ENCODE measurements around the gene ZNF365.
"Not testable (repeated sequence)": the region's sequence is repeated elsewhere in the genome, so short reads cannot be mapped to it uniquely, and the experiment has no call there.

ZNF365 gene

DNA sequence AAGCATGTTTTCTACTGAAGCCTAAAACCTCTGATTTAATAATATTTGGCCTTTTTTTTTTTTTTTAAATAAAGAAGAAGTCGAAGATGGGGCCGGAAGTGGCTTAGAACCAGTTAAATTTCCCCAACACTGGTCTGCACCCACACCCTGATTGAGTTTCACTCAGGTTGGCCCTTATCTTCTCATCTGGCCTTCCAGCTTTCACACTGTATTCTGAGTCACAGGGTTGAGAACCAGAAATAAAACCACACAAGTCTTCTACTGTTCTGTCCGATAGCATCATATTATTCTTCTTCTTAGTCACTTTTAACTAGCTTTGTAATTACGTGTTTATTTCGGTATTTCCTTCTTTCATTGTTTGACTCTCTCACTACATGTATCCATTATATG lies 9.9 kb downstream of the ZNF365 start:
- no peak for DNase-seq (ENCODE audit: low spot score in 2 of 2)
- no peaks in the 10 kb centered on the region for H3K36me3 ChIP-seq (replicated peaks)
- in situ Hi-C loops (cut with MboI; ENCODE audit: low sequenced_read_pairs): no loop called here
- no peak overlapping the region for H3K4me3 ChIP-seq
- H3K4me1 ChIP-seq: peaks cover 12% of the 10 kb centered on the region
- H3K9me3 ChIP-seq: no peaks in the 10 kb centered on the region
- no peaks in the 10 kb centered on the region; the same call in 1 of the 2 replicates for H3K27me3 ChIP-seq (ENCODE audit: low read depth)

DNA sequence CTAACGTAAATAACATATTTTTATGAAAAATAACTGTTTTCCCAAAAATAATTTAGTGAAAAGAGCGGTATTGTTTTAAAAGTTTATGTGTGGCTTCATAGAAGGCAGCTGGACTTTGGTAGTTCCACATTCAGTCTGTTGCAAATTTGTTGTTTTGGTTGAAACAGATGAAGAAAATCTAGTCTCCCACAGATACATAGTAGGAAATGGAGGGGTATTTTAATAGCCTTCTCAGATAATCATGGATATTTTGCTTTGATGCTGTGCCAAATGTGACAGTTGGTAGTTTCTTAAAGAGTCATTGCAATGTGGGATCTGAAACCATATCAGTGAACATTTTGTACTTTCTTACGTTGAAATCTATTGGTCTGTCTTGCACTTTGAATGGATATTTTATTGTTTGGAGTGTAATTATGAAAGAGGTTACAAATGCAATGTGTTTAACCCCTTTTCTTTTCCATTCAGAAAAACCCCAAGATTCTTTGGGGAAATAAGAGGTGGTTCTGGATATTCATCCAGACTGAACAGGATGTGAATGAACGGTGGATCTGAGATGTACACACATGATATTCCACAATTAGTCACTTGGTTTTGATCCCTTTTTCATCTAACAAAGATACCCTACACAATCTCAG lies 10.4 kb downstream of the ZNF365 start:
- in situ Hi-C loops (cut with MboI; ENCODE audit: low sequenced_read_pairs): no loop called here
- H3K4me1 ChIP-seq: peaks cover 8% of the 10 kb centered on the region
- no peak for DNase-seq (ENCODE audit: low spot score in 2 of 2)

DNA sequence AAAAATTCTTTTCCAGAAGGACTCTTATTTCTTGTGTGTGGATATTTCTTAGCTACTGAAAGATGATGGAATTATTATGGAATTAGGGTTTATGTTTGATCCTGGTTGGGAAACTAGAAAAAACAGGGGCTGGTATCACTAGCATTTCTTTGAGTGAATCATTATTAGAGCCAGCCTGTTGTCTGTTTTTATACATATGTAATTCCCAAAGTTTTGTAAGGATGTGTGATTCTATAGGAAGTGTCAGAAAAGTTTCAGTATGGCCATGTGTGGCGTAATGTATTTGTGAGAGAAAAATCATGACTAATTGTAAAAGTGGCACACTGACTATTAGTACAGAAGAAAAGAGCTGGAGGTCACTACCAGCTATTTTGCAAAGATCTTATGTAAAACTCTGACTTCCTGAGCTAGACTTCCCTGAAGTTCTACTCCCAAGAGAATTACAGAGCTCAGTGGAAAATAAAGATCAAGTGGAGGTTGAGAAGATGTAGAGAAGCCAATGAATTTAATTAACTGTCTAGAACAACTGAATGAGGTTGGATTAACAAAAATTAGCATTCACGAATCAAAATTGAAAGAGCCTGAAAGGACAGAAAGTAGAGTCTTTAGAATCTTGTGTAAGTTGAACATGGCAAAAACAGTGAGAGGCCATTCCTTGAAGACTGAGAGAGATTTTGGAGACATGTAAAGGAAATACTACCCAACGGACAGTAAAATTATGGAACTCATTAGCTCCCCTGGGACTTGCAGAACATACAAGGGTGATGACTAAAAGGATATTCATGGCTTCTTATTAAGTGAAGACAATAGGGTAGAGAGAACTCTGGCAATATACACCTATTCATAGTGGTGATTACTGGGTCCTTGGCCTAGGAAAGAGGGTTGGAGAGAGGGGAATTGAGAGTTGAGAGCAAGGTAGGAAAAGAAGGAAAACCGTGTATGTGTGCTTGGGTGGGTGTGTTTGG lies 12.5 kb downstream of the ZNF365 start:
- H3K36me3 ChIP-seq (replicated peaks): no peaks in the 10 kb centered on the region
- no peaks in the 10 kb centered on the region for H3K9me3 ChIP-seq
- in situ Hi-C loops (cut with MboI; ENCODE audit: low sequenced_read_pairs): no loop called here
- no peaks in the 10 kb centered on the region; the same call in 1 of the 2 replicates for H3K27me3 ChIP-seq (ENCODE audit: low read depth)
- DNase-seq (ENCODE audit: low spot score in 2 of 2): no peak
- H3K4me1 ChIP-seq: no peaks in the 10 kb centered on the region
- no peak overlapping the region for H3K4me3 ChIP-seq

More for the DNA sequence above, 10.4 kb downstream of the ZNF365 start:
- Histone ChIP-seq H3K27me3 (ENCODE audit: low read depth) (no peaks in the 10 kb centered on the region; the same call in 1 of the 2 replicates), H3K9me3 (no peaks in the 10 kb centered on the region), H3K36me3 (replicated peaks) (no peaks in the 10 kb centered on the region), H3K4me3 (no peak overlapping the region)

DNA sequence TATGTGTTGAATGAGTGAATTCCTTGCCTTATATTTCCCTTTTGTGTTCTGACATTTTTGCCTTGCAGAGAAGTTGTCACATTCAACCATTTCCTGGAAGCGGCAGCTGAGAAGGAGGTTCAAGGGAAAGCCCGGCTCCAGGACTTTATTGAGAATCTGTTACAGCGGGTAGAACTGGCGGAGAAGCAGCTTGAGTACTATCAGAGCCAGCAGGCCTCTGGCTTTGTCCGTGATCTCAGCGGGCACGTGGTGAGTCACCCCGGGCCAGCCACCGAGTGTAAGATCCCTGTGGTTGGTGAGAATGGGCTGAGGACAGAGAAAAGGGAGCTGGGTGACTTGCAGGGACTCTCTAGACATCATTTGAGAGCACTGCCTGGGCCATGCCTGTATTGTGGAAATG lies 14.2 kb downstream of the ZNF365 start:
- in situ Hi-C loops (cut with MboI; ENCODE audit: low sequenced_read_pairs): no loop called here
- DNase-seq (ENCODE audit: low spot score in 2 of 2): no peak
- Histone ChIP-seq H3K36me3 (replicated peaks) (no peaks in the 10 kb centered on the region), H3K27me3 (ENCODE audit: low read depth) (no peaks in the 10 kb centered on the region; the same call in 1 of the 2 replicates), H3K9me3 (no peaks in the 10 kb centered on the region), H3K4me3 (no peak overlapping the region), H3K4me1 (no peaks in the 10 kb centered on the region)

DNA sequence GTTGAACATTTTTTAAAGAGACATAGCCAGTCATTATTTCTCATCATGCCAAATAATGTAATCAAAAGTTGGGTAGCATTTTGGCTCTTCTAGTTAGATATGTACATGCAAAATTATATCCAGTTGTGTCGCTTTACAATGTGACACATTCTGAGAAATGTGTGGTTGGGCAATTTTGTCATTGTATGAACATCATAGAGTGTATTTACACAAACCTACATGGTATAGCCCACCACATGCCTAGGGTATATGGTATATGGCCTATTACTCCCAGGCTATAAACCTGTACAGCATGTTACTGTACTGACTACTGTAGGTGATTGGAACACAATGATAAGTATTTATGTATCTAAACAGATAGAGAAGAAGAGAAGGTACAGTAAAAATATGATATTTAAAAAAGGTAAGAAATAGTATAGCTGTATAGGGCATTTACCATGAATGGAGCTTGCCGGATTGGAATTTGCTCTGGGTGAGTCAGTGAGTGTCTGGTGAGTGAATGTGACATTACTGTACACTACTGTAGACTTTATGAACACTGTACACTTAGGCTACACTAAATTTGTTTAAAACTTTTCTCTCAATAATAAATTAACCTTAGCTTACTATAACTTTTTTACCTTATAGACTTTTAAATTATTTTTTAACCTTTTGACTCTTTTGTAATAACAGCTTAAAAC lies 16.5 kb downstream of the ZNF365 start:
- DNase-seq (ENCODE audit: low spot score in 2 of 2): no peak

DNA sequence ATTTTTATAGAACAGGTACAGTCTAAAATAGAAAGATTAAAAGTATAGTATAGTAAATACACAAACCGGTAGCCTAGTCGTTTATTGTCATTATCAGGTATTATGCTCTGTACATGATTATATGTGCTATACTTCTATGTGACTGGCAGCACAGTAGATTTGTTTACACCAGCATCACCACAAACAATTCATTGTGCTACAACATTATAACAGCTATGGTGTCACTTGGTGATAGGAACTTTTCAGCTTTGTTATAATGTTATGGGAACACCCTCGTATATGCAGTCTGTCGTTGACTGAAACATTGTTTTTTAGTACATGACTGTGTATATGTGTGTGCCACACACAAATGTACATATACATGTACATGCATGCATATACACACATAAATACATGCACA lies 19.1 kb downstream of the ZNF365 start:
- H3K4me1 ChIP-seq: no peaks in the 10 kb centered on the region
- H3K9me3 ChIP-seq: no peaks in the 10 kb centered on the region
- DNase-seq (ENCODE audit: low spot score in 2 of 2): no peak
- in situ Hi-C loops (cut with MboI; ENCODE audit: low sequenced_read_pairs): no loop called here
- H3K4me3 ChIP-seq: no peak overlapping the region
- H3K36me3 ChIP-seq (replicated peaks): no peaks in the 10 kb centered on the region
- no peaks in the 10 kb centered on the region for H3K27me3 ChIP-seq (ENCODE audit: low read depth)

More for the DNA sequence above, 16.5 kb downstream of the ZNF365 start:
- Histone ChIP-seq H3K36me3 (replicated peaks) (no peaks in the 10 kb centered on the region), H3K9me3 (no peaks in the 10 kb centered on the region), H3K4me3 (no peak overlapping the region), H3K4me1 (no peaks in the 10 kb centered on the region), H3K27me3 (ENCODE audit: low read depth) (no peaks in the 10 kb centered on the region)
- in situ Hi-C loops (cut with MboI; ENCODE audit: low sequenced_read_pairs): no loop called here

DNA sequence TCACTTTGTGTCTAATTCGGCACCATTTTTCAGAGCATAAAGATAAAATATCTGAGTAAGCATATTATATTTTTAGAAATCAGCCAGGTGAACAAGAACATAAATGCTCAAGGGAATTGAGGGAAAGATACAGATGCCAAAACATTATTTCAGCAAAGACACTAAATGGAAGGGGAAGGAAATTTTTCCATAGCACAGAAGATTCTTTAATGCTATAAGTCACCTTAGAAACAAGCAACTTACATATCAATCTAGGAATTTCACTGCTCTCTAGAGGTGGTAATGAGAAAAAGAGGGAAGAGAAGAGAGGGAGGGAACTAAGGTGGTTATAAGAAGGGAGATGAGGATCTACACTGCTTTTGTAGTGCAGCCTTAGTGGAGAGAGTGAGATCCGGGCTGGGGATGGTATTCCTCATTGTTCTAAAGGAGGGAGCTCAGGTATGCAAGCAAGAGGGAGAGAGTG lies 20.4 kb downstream of the ZNF365 start:
- H3K4me1 ChIP-seq: no peaks in the 10 kb centered on the region
- H3K4me3 ChIP-seq: no peak overlapping the region
- no peaks in the 10 kb centered on the region for H3K36me3 ChIP-seq (replicated peaks)
- H3K27me3 ChIP-seq (ENCODE audit: low read depth): no peaks in the 10 kb centered on the region
- H3K9me3 ChIP-seq: no peaks in the 10 kb centered on the region
- in situ Hi-C loops (cut with MboI; ENCODE audit: low sequenced_read_pairs): no loop called here
- no peak for DNase-seq (ENCODE audit: low spot score in 2 of 2)

DNA sequence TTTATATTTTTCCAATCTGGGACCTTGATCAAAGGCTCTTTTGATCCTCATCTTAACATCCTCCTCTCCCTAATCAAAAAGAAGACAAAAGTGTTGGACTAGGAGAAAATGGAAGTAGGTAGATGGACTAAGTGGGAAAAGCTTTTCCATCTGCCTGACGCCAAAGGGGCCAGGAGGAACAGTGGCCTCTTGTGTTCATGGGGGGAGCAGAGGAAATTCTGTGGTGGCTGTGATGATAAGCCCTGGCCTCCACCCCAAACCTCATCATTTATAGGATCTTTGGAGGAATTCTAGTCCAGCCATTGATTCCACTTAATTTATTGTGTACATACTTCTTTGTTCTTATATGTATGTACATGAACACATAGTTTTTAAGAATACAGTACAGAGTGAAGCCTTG lies 21.7 kb downstream of the ZNF365 start:
- Histone ChIP-seq H3K4me1 (no peaks in the 10 kb centered on the region), H3K27me3 (ENCODE audit: low read depth) (no peaks in the 10 kb centered on the region), H3K9me3 (no peaks in the 10 kb centered on the region), H3K4me3 (no peak overlapping the region), H3K36me3 (replicated peaks) (no peaks in the 10 kb centered on the region)
- no peak for DNase-seq (ENCODE audit: low spot score in 2 of 2)
- in situ Hi-C loops (cut with MboI; ENCODE audit: low sequenced_read_pairs): no loop called here

DNA sequence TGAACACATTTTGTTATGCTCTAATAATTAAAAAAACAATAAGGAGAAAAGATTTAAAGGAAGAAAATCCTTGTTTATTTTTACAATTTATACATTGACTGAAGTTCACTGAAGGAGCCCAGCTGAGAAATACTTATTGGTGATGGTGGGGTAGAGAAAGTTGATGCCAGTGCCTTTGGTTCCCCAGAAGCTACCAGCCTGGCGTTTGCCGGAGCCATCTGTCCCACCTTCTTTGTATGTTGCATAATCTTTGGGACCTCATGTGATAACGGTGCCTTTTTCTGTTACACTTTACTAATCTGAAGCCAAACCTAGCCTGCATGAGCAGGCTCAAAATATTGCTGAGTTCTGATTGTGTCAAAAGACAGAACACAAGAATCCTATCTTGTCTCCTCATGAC lies 22.7 kb downstream of the ZNF365 start:
- in situ Hi-C loops (cut with MboI; ENCODE audit: low sequenced_read_pairs): no loop called here

DNA sequence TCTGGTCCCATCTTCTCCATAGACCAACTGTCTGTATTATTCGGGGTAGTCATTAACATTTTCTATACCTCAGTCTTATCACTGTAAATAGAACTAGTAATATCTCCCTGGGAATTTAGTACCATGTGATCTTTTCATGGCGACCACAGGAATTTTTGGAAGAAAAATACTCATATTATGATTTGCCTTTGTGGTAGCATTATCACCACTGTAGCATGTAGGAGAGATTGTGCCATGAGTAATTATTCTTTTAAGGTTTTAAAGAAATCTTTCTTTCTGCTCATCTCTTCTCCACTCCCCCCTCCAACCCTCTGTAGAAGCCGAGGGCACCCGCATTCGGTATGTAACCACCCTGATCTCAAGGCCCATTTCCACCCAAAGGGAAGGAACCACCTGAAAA lies 25.0 kb downstream of the ZNF365 start:
- Histone ChIP-seq H3K4me3 (no peak overlapping the region), H3K9me3 (no peaks in the 10 kb centered on the region), H3K4me1 (no peaks in the 10 kb centered on the region), H3K36me3 (replicated peaks) (no peaks in the 10 kb centered on the region), H3K27me3 (ENCODE audit: low read depth) (no peaks in the 10 kb centered on the region)
- no peak for DNase-seq (ENCODE audit: low spot score in 2 of 2)
- in situ Hi-C loops (cut with MboI; ENCODE audit: low sequenced_read_pairs): no loop called here

More for the DNA sequence above, 22.7 kb downstream of the ZNF365 start:
- no peak for DNase-seq (ENCODE audit: low spot score in 2 of 2)
- no peaks in the 10 kb centered on the region for H3K36me3 ChIP-seq (replicated peaks)
- no peaks in the 10 kb centered on the region for H3K9me3 ChIP-seq
- no peaks in the 10 kb centered on the region for H3K27me3 ChIP-seq (ENCODE audit: low read depth)
- no peaks in the 10 kb centered on the region for H3K4me1 ChIP-seq
- no peak overlapping the region for H3K4me3 ChIP-seq

DNA sequence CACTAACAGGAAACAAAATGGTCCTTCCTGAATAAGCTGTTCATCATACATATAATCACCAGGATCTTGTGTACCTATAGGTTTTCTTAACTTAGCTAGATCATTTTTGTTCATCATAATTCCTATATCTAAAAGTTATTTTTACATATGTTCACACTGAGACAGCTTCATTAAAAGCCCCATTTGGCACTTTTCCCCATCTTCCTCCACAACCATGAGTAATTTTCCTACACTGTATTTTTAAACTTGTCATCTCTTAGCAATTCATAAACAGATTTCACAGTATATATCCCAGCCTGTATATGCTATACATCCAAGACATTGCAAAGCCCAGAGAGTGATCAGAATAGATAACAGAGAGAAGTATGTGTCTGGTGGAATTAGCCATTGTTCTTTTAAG lies 28.3 kb downstream of the ZNF365 start:
- no peaks in the 10 kb centered on the region for H3K36me3 ChIP-seq (replicated peaks)
- in situ Hi-C loops (cut with MboI; ENCODE audit: low sequenced_read_pairs): no loop called here
- no peak overlapping the region for H3K4me3 ChIP-seq
- no peaks in the 10 kb centered on the region for H3K9me3 ChIP-seq
- H3K4me1 ChIP-seq: no peaks in the 10 kb centered on the region
- no peak for DNase-seq (ENCODE audit: low spot score in 2 of 2)
- H3K27me3 ChIP-seq (ENCODE audit: low read depth): no peaks in the 10 kb centered on the region

DNA sequence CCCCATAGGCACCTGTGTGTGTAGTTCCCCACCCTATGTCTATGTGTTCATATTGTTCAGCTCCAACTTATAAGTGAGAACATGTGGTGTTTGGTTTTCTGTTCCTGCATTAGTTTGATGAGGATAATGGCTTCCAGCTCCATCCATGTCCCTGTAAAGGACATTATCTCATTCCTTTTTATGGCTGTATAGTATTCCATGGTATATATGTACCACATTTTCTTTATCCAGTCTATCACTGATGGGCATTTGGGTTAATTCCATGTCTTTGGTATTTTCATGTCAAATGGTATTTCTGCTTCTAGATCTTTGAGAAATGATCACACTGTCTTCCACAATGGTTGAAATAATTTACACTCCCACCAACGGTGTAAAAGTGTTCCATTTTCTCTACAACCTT lies 36.4 kb downstream of the ZNF365 start:
- DNase-seq (ENCODE audit: low spot score in 2 of 2); in situ Hi-C loops (cut with MboI; ENCODE audit: low sequenced_read_pairs); H3K9me3 ChIP-seq; H3K36me3 ChIP-seq (replicated peaks); H3K4me3 ChIP-seq; H3K4me1 ChIP-seq; H3K27me3 ChIP-seq (ENCODE audit: low read depth): not testable (repeated sequence)

DNA sequence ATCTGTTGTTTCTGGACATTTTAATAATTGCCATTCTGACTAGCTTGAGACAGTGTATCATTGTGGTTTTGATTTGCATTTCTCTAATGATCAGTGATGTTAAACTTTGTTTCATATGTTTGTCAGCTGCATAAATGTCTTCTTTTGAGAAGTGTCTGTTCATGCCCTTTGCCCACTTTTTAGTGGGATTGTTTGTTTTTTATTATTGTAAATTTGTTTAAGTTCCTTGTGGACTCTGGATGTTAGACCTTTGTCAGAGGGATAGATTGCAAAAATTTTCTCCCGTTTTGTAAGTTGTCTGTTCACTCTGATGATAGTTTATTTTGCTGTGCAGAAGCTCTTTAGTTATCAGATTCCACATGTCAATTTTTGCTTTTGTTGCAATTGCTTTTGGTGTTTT lies 36.8 kb downstream of the ZNF365 start:
- in situ Hi-C loops (cut with MboI; ENCODE audit: low sequenced_read_pairs): not testable (repeated sequence)

DNA sequence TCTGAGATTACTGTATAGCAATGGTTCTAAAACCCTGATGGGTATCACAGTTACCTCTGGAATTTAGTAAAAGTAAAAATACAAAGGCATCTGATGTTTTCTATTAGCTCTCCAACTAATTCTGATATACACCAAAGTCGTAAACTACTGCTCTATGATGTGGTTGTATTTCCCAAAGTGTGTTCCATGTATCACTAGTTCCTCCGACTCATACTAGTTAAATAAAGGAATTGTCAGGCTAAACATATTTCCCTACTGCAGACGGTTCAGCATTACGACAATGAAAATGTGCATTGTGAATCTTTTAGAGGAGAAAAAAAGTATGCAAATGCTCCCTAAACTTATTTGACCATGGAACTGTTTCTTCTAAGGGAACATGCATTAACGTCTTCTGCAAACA lies 38.9 kb downstream of the ZNF365 start:
- Histone ChIP-seq H3K4me1 (no peaks in the 10 kb centered on the region), H3K4me3 (no peak overlapping the region), H3K27me3 (ENCODE audit: low read depth) (0 out of 2 replicates have a peak, but pooled peaks cover 3% of the 10 kb centered on the region), H3K36me3 (replicated peaks) (no peaks in the 10 kb centered on the region), H3K9me3 (no peaks in the 10 kb centered on the region)
- in situ Hi-C loops (cut with MboI; ENCODE audit: low sequenced_read_pairs): no loop called here
- no peak for DNase-seq (ENCODE audit: low spot score in 2 of 2)

More for the DNA sequence above, 36.8 kb downstream of the ZNF365 start:
- H3K9me3 ChIP-seq; H3K4me3 ChIP-seq; H3K27me3 ChIP-seq (ENCODE audit: low read depth); DNase-seq (ENCODE audit: low spot score in 2 of 2); H3K36me3 ChIP-seq (replicated peaks); H3K4me1 ChIP-seq: not testable (repeated sequence)

All from HAP-1 (cell line).